DMS53 treated with DMSO at 0.1 percent for 48 hours (cell line): Measurements from ENCODE around the gene SDSL.

Experiments
- DNase-seq: peaks from one replicate; lab custom pipeline; 2025; ENCODE audit not compliant: unreplicated experiment; lab: John Stamatoyannopoulos, UW

SDSL gene

GRCh38 chr12:113445544-113446171 lies 23.5 kb downstream of the SDSL start:
- DNase-seq, result no peak

GRCh38 chr12:113448873-113449272 lies 26.7 kb downstream of the SDSL start:
- DNase-seq, result no peak

- no peak for DNase-seq
Measured at GRCh38 chr12:113449299-113449698, 27.1 kb downstream of the SDSL start.

GRCh38 chr12:113449839-113450238 lies 27.7 kb downstream of the SDSL start:
- no peak for DNase-seq

- no peak for DNase-seq
Measured at GRCh38 chr12:113452458-113452857, 30.3 kb downstream of the SDSL start.

- DNase-seq, result no peak
Measured at GRCh38 chr12:113453330-113453729, 31.1 kb downstream of the SDSL start.

GRCh38 chr12:113456199-113456598 lies 34.0 kb downstream of the SDSL start:
- DNase-seq, result no peak

- peak; percentile 36 for DNase-seq
Measured at GRCh38 chr12:113456761-113457160, 34.6 kb downstream of the SDSL start.

GRCh38 chr12:113457185-113457584 lies 35.0 kb downstream of the SDSL start:
- no peak for DNase-seq

GRCh38 chr12:113457710-113458109 lies 35.5 kb downstream of the SDSL start:
- DNase-seq, result no peak

GRCh38 chr12:113459981-113460380 lies 37.8 kb downstream of the SDSL start:
- DNase-seq, result no peak

- peak; percentile 23 for DNase-seq
Measured at GRCh38 chr12:113461666-113462065, 39.5 kb downstream of the SDSL start.

GRCh38 chr12:113462117-113462774 lies 40.1 kb downstream of the SDSL start:
- DNase-seq, result peak; percentile 88

GRCh38 chr12:113462998-113463745 lies 41.0 kb downstream of the SDSL start:
- no peak for DNase-seq

- DNase-seq, result peak; percentile 45
Measured at GRCh38 chr12:113463746-113464451, 41.7 kb downstream of the SDSL start.

GRCh38 chr12:113464452-113464775 lies 42.2 kb downstream of the SDSL start:
- DNase-seq, result no peak

- DNase-seq, result peak; percentile 21
Measured at GRCh38 chr12:113464852-113465719, 42.9 kb downstream of the SDSL start.

GRCh38 chr12:113465808-113466453 lies 43.8 kb downstream of the SDSL start:
- DNase-seq, result peak; percentile 25

- peak; percentile 57 for DNase-seq
Measured at GRCh38 chr12:113466454-113467141, 44.4 kb downstream of the SDSL start.

GRCh38 chr12:113467142-113467501 lies 44.9 kb downstream of the SDSL start:
- DNase-seq, result no peak
